HG03432 (cell line): ENCODE data around the gene DDX10.
"Not testable (repeated sequence)": the region's sequence is repeated elsewhere in the genome, so short reads cannot be mapped to it uniquely, and the experiment has no call there.

ENCODE experiments used
- ATAC-seq: cut with Tn5 transposase; IDR thresholded peaks from one replicate; pipeline ENCODE4 v1.9.1; 2021; ENCODE audit warnings: mild to moderate bottlenecking, moderate library complexity; ENCODE audit not compliant: unreplicated experiment

Gene DDX10

DNA sequence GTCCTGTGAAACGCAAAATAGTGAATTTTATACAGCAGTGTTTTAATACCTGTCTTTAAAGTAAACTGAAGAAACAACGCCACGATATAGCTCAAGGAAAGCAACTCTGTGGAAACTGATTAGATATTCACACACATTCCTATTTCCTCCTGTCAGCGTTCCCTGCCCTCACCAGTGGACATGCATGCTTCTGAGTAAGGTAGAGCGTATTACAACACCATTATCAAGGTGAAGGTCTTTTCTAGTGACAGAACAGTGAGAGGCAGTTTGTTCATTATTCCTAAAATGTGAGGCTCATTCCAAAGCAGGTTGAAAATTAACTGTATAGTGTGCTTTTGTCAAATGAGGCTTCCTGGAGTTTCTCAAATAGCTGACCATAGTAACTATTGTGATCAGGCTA lies 153.1 kb downstream of the DDX10 start:
- ATAC-seq: no peak

DNA sequence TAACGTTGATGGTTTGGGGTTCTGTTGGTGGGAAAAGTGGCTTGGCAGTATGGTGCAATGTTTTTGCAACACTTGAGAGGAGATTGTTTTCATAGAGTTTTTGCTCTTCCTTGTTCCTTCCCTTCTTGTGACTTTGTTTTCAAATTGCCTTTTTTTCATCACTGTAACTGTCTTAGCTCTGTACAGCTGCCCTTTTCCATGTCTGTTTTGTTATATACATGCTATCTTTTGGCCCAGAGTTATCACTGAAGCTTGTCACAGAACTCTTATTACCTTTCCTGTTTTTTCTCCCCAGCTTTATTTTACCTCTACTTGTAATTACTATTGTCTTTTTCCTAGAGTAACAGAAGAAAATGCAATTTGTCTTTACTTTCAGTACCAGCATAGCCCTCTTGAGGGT lies 154.1 kb downstream of the DDX10 start:
- no peak for ATAC-seq

DNA sequence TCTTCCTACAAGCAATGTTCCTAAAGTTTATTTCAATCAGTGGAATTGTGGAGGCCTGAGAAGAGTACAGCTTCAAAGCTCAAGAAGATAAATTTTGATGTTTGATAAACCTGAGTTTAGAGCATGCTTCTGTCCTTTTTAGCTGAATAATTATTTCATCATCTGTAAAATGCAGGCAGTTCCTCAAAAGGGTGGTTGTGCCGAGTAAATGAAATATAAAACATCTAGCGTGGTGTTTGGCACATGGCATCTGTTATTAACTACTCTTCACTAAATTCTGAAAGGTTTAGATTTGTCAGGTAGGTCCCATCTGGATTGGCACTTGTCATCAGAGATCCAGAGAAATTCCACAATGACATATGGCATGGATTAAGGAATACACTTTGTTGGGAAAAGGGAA lies 155.1 kb downstream of the DDX10 start:
- ATAC-seq: no peak

DNA sequence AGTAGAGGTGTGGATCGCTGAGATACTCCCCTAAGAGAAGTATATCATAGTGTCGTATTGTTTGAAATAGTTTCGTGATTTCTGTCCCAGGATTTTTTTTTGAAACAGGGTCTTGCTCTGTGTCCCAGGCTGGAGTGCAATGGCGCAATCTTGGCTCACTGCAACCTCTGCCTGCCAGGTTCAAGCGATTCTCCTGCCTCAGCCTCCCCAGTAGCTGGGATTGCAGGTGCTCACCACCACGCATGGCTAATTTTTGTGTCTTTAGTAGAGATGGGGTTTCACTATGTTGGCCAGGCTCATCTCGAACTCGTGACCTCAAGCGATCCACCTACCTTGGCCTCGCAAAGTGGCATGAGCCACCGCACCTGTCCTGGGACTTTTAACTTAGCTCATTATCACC lies 159.1 kb downstream of the DDX10 start:
- not testable (repeated sequence) for ATAC-seq

DNA sequence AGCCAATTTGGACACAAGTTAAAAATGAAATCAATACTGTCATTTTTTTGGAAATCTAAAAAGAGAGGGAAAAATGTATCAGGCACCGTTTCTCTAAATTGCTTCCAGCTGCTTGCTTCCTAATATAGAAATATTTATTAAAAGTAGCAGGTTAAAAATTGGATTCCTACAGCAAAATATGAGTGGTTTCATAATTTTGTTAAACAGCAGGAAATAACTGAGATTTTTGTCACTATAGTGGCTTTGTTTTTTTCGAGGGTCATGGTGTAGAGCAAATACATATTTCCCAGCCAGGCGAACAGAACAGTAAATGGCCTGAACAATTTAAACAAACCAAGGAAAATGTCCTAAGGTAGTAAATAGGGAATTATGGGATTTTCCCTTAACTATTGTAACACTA lies 159.7 kb downstream of the DDX10 start:
- no peak for ATAC-seq

DNA sequence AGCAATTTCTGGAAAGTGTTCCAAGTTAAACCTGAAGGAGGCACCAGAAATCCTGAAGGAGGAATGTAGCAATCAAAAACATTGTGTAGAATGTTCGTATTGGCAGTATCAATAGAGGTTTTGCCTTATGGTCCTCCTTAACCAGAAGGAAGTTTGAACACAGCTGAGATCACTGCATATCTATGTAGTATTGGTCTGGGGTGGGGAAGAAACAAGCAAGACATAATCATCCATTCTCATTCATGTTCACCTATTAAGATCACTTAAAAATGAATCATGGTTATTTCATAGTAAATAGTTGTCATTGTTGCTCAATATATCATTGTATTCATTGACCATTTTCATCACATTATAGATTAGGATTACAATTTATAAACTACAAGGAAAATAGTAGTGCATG lies 160.5 kb downstream of the DDX10 start:
- ATAC-seq: no peak

DNA sequence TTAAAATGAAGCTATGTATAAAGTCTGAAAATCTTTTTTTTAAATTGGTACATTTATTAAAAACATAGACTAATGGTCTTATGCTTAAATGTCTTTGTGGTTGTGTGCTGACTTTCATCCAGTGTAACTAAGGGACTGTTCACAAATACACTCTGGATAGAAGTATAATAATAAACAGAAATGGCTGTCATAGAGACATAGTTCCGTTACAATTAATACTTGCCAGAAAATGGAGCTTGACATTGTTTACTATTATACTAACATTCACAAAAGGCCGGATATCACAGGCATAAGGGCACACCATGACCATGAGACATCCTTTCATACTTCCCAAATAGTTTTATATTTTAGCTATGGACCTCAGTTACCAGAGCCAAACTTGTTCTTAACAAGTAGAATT lies 161.3 kb downstream of the DDX10 start:
- ATAC-seq: no peak

DNA sequence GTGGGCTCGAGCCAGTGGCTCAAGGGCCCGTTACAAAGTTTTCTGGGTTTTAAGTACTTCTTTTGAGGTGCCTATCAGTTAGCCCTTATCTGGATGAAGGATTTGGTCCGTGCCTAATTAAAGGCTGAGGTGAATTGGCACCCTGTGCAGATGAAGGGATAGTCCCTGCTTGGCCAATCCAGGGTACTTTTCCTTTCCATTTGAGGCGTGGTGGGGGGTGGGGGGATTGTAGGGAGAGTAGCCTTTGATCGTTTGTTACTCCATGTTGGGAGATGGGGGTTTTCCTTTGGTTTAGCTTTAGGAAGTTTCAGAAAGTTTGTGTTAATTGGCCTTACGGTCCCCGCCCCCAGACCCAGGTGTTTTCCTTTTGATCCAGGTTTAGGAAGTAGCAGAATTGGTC lies 170.8 kb downstream of the DDX10 start:
- ATAC-seq: no peak

DNA sequence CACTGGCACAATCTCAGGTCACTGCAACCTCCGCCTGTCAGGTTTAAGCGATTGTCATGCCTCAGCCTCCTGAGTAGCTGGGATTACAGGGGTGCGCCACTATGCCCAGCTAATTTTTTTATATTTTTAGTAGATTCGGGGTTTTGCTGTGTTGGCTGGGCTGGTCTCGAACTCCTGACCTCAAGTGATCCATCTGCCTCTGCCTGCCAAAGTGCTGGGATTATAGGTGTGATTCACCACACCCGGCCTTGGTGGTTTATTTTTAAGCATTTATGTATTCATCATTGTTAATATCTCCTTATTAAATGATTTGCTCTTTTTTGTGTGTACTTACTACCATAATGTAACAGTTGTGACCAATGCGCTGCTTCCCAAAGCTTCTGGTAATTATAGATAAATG lies 171.7 kb downstream of the DDX10 start:
- no peak for ATAC-seq

DNA sequence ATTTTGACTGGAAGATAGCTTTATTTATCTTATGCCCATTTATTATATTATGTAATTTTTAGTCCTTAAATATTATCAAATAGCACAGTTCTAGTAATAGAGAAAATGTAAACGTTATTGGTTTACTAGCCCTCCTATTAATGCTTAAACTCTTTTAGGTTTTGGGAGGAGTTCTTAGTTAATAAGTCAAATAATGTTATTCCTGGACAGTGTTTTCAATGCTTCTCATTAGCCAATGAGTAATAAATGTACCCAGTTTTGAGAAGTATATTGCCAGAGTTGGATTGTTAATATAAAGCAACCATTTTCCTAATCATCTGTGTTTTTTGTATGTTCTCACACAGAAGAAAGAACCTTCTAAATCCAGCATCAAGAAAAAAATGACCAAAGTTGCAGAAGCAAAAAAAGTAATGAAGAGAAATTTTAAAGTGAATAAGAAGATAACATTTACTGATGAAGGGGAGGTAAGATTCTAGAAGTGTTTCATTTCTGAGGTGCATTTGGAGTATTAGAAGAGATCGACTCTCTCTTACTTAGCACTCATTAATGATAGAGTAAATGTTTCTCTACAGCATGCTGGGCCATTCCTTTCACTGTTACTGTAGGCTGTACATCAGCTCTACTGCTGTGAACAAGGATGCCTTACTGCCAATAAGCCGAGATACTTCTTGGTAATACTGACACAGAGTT lies 173.4 kb downstream of the DDX10 start:
- ATAC-seq: no peak

DNA sequence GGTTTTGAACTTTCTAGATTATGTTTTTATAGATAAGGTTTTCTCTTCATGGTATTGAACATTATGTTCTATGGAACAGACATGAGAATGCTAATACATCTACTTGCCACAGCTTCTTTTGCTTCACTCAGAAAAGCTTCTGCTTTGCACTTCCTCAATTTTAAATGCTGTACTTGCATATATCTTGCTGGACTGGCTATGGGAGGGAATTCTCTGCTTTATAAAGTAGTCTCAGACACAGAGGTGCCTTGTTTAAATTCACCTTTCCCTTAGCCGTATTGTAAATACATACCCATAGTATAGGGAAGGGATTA lies 173.9 kb downstream of the DDX10 start:
- no peak for ATAC-seq

DNA sequence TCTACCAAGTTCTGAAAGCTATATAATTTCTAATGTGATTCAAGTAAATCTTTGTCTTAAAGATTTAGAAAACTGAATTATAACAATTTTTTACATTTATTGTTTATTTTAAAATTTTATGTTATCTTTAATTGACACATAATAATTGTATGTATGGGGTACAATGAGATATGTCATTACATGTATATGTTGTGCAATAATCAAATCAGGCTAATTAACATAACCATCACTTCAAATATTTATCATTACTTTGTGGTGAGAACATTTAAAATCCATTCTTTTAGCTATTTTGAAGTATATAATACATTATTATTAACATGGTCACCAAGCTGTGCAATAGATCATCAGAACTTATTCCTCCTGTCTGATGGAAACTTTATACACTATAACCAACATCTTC lies 181.1 kb downstream of the DDX10 start:
- no peak for ATAC-seq

DNA sequence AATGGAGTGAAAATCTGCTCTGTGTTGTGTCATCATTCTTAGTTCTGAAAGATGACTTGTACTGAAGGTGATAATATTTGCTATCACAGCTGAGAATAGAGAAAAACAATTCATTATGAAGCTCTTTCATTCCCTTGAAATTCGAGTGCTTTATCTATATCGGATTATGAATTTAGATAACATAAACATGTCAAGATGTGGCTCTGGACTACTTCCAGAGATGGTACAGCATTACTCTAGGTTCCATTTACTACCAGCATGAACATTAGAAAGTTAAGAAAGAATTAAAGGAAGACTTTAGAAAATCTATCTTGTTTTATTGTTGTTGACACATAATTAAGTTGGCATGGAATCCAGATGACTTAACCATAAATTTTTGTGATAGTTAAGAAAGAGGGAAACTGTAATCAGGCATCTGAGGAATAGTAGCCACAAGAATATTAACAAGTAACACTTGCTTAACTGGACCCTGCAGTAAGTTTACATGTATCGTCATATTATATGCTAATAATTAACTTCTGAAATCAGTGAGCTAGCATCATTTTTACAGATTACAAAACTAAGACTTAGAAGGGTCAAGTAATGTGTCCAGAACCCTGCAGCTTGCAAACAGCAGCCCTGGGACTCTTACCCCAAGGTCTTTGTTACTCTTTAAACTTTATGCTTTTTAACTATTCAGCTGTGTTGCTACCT lies 182.6 kb downstream of the DDX10 start:
- ATAC-seq: no peak

DNA sequence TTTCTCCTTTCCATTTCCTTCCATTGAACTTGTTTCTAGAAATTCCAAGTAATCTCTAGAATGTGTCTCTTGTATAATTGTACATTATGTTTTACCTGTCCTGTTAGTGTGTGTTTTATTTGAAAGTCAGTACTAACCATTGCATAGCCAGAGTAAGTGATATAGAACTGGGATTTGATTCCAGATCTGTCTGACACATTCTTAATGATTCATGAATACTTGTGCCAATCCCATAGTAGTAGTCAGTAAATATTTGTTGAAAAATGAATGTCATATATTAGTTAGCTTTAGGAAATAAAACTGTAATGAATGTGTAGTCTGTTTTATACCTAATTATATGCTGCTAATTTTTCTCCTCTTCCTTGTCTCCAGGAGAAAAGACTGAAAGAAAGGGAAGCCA lies 186.9 kb downstream of the DDX10 start:
- ATAC-seq: no peak

DNA sequence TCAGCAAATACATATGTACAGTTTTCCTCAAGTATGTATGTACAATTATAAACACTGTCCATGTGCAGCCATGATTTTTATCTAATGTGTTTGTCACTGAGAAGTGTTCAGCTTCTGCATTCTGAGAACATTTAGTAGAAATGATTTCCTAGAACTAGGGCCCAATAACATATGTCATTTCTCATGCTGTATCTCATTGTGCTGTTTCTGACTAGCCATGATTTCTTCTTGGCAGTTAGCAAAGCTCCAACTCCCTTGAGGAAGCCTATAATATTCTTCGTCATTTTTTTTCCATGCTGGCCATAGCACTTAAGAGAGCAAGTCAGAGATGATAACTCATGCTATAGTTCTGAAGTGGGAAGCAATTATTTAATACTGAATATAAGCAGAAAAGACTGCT lies 187.8 kb downstream of the DDX10 start:
- no peak for ATAC-seq

DNA sequence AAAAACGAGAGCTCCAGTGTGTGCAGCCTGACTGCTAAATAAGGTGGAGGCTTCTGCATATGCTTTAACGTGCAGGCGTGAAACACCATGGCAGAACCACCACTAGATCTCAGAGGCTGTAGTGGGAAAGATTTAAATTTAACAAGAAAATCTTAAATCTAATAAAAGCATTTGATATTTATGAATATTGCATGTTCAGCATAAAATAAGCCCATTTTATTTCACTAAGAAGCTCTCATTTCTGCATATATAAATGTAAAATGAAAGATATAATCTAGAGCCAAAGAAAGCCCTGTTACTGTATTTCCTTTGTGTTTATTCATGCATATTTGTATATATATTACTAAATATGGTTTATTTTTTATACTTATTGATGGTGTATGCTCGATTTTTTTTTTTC lies 188.3 kb downstream of the DDX10 start:
- no peak for ATAC-seq

DNA sequence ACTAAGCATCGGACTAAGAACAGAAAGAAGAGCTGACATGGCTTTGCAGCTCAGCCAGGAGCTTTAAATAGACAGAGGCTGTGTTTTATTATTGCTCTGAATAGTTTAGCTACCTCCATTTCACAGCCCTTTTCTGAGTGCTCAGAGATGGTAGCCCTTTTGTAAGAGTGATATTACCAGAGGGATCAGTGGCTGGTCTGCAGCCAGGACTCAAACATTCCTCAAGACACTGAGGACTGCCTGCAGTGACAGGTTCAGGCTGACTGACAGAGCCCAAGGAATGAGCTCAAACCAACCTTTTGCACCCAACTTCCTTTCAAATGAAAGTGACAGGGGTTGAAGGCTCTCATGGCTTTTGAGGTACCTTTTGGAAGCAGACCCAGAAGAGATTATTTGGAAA lies 189.0 kb downstream of the DDX10 start:
- ATAC-seq: peak; percentile 52

DNA sequence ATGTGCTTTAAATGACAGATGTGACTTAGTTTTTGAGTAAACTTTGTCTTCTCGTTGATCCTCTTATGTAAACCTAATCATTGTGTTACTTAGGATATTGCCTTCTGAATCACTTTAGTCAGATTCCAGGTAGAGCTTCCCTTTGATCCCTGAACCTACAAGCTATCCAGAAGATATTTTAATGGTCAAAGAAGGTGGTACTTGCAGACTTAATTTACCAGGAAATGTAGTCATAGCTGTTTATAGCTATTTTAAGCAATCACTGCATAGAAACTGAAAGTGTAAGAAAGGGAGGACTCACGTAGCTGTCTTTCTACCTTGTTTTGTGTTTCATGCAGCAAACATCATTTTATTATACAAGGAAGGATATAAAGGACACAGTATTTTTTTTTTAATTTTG lies 189.5 kb downstream of the DDX10 start:
- peak; percentile 95 for ATAC-seq

DNA sequence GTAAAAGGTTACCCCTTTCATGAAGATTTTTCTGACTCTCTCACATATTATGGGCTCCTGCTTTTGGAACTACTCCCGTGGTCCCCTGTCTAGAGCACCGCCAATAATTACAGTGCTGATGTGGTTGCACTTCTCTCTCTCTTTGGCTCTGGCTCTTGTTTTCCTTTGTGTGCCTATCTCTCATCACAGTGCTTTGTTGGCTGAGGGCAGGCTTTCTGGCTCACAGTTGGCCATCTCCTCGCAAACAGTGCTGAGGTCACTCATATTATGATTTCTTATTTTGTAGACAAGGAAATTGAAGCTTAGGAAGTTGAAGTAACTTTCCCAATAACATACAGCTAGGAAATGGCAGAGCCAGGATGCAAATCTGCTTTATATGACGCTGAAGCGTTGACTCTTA lies 192.5 kb downstream of the DDX10 start:
- no peak for ATAC-seq

DNA sequence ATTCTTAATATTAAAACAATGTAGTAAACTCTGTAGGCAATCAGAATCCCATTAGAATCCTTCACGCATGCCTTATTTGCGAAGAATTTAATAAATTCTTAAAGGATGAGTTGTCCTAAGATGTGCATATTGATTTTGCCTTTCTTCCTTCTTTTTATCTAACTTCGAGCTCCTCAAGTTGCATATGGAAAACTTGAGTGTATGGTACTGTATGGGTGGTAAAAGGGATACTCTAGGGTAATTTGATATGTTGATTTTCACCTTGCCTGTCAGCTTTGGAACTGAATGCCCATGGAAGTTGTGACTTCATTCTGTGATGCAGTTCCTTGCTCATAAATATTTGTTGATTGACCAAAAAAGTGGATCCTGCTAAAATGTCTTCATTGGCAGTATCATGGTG lies 193.8 kb downstream of the DDX10 start:
- ATAC-seq: no peak

DNA sequence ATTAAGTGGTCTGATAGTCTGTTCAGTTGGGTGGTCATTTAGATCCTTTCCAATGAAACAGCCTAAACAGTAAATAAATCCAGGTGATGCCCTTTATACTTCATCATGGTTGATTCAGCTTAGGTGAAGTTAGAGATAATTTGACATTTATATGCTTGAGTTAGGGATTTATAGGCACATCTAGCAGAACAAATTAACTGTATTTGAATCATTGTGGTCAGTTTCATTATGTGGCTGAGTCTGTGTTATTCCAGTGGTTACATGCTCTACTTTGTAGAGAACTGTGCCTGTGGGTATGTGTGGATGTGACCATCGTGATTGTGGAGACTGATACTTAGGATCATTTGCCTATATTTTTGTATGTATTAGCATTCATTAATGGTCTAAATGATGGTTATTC lies 194.6 kb downstream of the DDX10 start:
- ATAC-seq: no peak

DNA sequence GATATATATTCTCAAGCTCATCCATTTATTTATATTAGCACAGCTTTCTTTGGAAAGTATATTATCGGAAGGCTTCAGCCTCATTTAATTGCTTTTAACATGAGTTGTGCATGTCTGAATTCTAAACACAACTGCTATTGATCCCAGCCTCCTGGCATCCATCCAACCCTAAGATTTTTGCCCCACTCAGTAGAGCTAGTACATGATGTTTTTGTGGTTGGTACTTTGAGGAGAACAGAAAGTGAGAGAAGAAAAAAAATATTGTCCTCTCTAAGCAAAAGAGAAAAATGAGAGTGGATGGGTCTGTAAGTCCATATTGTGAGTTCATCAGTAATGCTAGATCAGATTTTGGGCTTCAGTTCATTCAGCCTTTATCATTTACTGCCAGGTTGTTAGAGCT lies 198.7 kb downstream of the DDX10 start:
- no peak for ATAC-seq

DNA sequence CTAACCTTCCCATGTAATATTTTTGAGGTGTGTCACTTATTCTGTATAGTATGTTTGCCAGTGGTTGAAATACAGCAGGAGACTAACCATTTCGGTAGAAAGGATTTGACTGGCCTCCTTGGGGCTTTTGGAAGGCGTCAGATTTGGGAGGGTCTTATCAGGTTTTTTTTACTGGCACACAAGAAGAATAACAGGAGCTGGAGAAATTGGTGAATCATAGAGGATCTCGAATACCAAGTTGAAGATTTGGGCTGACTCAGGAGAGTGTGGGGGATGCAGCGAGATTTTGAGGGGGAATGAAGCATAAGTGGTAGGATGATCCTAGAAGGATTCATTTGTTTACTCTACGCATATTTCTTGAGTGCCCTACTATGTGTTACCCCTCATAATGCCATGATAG lies 200.5 kb downstream of the DDX10 start:
- no peak for ATAC-seq
